Gastrocnemius medialis (tissue), 4 donors: ENCODE results near the gene ACSF2.

Experiments used
- POLR2A ChIP-seq, 2 donors: fragments of 450-650 bp; IDR thresholded peaks; one replicate each; pipeline ENCODE4 v1.6.1; 2017; ENCODE audit warnings: antibody characterized with exemption in 2 of 2, mild to moderate bottlenecking in 2 of 2, moderate library complexity in 2 of 2
- TF ChIP-seq, protein P1 (sequence below), 5 experiments: fragments of 450-650 bp in 3 of 5; fragments of 200-600 bp in 2 of 5; sonication (generic) in 2 of 5; IDR thresholded peaks in 4 of 5; conservative IDR thresholded peaks in 1 of 5; 1 replicate in 4 of 5; 2 replicates in 1 of 5; pipeline ENCODE4 v1.5.1; 2016 to 2019; ENCODE audit warnings: antibody characterized with exemption in 5 of 5, mild to moderate bottlenecking in 3 of 5, moderate library complexity in 3 of 5

DNA sequence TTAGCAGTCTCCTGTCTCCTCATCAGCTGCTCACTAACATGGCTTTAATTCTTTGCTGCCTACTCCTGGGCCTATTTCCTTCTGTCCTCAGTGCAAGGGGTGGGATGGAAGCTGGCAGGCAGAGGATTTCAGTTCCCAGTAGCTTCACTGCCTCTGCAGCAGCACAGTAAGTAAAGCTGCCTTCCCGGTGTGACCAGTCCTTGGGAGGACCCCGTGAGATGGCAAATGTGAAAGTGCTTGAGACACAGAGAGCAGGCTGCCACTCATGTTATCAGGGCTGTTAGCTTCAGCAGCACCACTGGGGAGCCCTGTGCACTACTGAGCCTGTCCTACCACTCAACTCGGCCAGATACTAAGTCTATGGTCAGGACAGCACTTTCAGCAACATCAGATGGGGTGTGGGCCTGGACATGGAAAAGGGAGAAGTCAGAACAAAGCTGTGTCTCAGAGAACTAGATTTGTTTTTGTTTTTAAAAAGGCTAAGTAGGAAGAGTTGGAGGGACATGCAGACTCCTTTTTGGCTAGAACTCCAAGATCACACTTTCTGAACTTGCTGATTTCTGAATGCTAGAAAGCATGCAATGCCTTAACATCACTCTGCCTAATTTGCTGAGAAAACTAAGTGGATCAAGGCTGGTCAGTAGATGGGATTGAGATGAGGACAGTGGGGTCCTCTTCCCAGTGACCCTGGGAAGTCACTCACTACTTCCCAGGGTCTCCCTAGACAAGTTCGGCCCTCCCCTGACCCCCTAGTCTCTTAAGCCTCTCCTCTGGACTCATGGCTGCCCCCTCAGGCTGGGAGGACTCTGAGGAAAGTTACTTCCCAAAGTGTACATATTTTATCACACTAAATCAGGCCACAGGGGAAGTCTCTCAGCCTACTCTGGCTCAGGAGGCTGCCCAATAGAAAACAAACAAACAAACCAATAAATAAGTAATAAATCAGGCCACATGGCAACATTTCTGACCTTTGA, 1.1 kb downstream of the ACSF2 start:
- peak in 1 of 2 donors; percentile 26 for TF ChIP-seq POLR2A (IDR thresholded peaks at IDR 0.05)
- TF ChIP-seq, protein P1, sequence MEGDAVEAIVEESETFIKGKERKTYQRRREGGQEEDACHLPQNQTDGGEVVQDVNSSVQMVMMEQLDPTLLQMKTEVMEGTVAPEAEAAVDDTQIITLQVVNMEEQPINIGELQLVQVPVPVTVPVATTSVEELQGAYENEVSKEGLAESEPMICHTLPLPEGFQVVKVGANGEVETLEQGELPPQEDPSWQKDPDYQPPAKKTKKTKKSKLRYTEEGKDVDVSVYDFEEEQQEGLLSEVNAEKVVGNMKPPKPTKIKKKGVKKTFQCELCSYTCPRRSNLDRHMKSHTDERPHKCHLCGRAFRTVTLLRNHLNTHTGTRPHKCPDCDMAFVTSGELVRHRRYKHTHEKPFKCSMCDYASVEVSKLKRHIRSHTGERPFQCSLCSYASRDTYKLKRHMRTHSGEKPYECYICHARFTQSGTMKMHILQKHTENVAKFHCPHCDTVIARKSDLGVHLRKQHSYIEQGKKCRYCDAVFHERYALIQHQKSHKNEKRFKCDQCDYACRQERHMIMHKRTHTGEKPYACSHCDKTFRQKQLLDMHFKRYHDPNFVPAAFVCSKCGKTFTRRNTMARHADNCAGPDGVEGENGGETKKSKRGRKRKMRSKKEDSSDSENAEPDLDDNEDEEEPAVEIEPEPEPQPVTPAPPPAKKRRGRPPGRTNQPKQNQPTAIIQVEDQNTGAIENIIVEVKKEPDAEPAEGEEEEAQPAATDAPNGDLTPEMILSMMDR (IDR thresholded peaks at IDR 0.05 in 4 of 5, conservative IDR thresholded peaks at IDR 0.05 in 1 of 5): peak in 1 of 5 experiments; percentile 16
